ENCODE data around the gene SYNE1.

The SYNE1 gene

GRCh38 chr6:152093711-152094110 is 543.5 kb downstream of the SYNE1 start:
- H3K9me3 ChIP-seq (ENCODE audit: severe bottlenecking) = no peaks in the 10 kb centered on the region
- no peak overlapping the region for H3K27ac ChIP-seq
- peaks cover 3% of the 10 kb centered on the region for H3K27me3 ChIP-seq (ENCODE audit: insufficient read depth, low read depth, severe bottlenecking)
- H3K36me3 ChIP-seq = no peaks in the 10 kb centered on the region
- H3K4me3 ChIP-seq (ENCODE audit: low read depth, low read length) = no peak overlapping the region
- TF ChIP-seq, protein P1, sequence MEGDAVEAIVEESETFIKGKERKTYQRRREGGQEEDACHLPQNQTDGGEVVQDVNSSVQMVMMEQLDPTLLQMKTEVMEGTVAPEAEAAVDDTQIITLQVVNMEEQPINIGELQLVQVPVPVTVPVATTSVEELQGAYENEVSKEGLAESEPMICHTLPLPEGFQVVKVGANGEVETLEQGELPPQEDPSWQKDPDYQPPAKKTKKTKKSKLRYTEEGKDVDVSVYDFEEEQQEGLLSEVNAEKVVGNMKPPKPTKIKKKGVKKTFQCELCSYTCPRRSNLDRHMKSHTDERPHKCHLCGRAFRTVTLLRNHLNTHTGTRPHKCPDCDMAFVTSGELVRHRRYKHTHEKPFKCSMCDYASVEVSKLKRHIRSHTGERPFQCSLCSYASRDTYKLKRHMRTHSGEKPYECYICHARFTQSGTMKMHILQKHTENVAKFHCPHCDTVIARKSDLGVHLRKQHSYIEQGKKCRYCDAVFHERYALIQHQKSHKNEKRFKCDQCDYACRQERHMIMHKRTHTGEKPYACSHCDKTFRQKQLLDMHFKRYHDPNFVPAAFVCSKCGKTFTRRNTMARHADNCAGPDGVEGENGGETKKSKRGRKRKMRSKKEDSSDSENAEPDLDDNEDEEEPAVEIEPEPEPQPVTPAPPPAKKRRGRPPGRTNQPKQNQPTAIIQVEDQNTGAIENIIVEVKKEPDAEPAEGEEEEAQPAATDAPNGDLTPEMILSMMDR (IDR thresholded peaks at IDR 0.05; ENCODE audit: low read depth, low read length) = no peak
- no peak for DNase-seq

- Histone ChIP-seq H3K27me3 (ENCODE audit: insufficient read depth, low read depth, severe bottlenecking) (peaks cover 3% of the 10 kb centered on the region), H3K27ac (no peak overlapping the region), H3K4me3 (ENCODE audit: low read depth, low read length) (no peak overlapping the region), H3K36me3 (no peaks in the 10 kb centered on the region), H3K9me3 (ENCODE audit: severe bottlenecking) (no peaks in the 10 kb centered on the region)
- TF ChIP-seq, protein P1 (IDR thresholded peaks at IDR 0.05; ENCODE audit: low read depth, low read length) = no peak
- DNase-seq = no peak
These were observed 545.3 kb downstream of the SYNE1 start for GRCh38 chr6:152091851-152092341.

GRCh38 chr6:152091201-152091600 is 546.0 kb downstream of the SYNE1 start:
- DNase-seq = no peak
- Histone ChIP-seq H3K9me3 (ENCODE audit: severe bottlenecking) (no peaks in the 10 kb centered on the region), H3K27me3 (ENCODE audit: insufficient read depth, low read depth, severe bottlenecking) (no peaks in the 10 kb centered on the region), H3K4me3 (ENCODE audit: low read depth, low read length) (no peak overlapping the region), H3K27ac (no peak overlapping the region), H3K36me3 (no peaks in the 10 kb centered on the region)
- TF ChIP-seq, protein P1 (IDR thresholded peaks at IDR 0.05; ENCODE audit: low read depth, low read length) = no peak

- DNase-seq = no peak
- H3K36me3 ChIP-seq = no peaks in the 10 kb centered on the region
- H3K27me3 ChIP-seq (ENCODE audit: insufficient read depth, low read depth, severe bottlenecking) = no peaks in the 10 kb centered on the region
- H3K4me3 ChIP-seq (ENCODE audit: low read depth, low read length) = no peak overlapping the region
- H3K27ac ChIP-seq = no peak overlapping the region
- TF ChIP-seq, protein P1 (IDR thresholded peaks at IDR 0.05; ENCODE audit: low read depth, low read length) = no peak
- no peaks in the 10 kb centered on the region for H3K9me3 ChIP-seq (ENCODE audit: severe bottlenecking)
These were observed 547.2 kb downstream of the SYNE1 start for GRCh38 chr6:152089992-152090391.

DNA sequence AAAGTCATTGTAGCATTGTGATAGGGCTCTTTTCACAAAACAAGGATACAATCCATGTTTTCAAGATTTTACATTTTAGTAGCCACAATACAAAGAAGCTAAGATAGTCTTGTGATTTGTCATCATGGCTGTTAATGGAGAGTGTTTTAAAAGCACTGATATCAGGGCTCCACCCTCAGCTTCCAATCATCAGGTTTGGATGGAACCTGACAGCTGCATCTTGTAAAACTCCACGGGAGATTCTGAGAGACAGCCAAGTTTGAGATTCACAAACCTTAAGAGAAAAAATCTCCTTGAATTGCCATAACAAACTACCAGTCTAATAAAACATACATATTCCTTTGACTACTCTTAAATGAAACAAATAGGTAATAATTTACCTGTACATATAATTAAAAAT is 549.5 kb downstream of the SYNE1 start:
- no peak for DNase-seq
- no peaks in the 10 kb centered on the region for H3K36me3 ChIP-seq
- H3K9me3 ChIP-seq (ENCODE audit: severe bottlenecking) = no peaks in the 10 kb centered on the region
- H3K4me3 ChIP-seq (ENCODE audit: low read depth, low read length) = no peak overlapping the region
- no peaks in the 10 kb centered on the region for H3K27me3 ChIP-seq (ENCODE audit: insufficient read depth, low read depth, severe bottlenecking)
- TF ChIP-seq, protein P1 (IDR thresholded peaks at IDR 0.05; ENCODE audit: low read depth, low read length) = no peak
- H3K27ac ChIP-seq = no peak overlapping the region

- H3K9me3 ChIP-seq (ENCODE audit: severe bottlenecking) = no peaks in the 10 kb centered on the region
- TF ChIP-seq, protein P1 (IDR thresholded peaks at IDR 0.05; ENCODE audit: low read depth, low read length) = no peak
- no peak for DNase-seq
- no peaks in the 10 kb centered on the region for H3K27me3 ChIP-seq (ENCODE audit: insufficient read depth, low read depth, severe bottlenecking)
- no peaks in the 10 kb centered on the region for H3K36me3 ChIP-seq
- H3K27ac ChIP-seq = no peak overlapping the region
- H3K4me3 ChIP-seq (ENCODE audit: low read depth, low read length) = no peak overlapping the region
These were observed 550.1 kb downstream of the SYNE1 start for GRCh38 chr6:152087096-152087495.

Data from WERI-Rb-1 (cell line).